ENCODE data around the gene TSACC. TPM values are rescaled to one million over a fixed set of nuclear protein-coding genes. Genes with fewer than 3 reads are reported as not detected.
"Not testable (repeated sequence)": the region's sequence is repeated elsewhere in the genome, so short reads cannot be mapped to it uniquely, and the experiment has no call there.

TSACC gene
- total and polyA plus RNA-seq, 4 experiments from 2014 or later = 0.32 TPM; not detected in 3

DNA sequence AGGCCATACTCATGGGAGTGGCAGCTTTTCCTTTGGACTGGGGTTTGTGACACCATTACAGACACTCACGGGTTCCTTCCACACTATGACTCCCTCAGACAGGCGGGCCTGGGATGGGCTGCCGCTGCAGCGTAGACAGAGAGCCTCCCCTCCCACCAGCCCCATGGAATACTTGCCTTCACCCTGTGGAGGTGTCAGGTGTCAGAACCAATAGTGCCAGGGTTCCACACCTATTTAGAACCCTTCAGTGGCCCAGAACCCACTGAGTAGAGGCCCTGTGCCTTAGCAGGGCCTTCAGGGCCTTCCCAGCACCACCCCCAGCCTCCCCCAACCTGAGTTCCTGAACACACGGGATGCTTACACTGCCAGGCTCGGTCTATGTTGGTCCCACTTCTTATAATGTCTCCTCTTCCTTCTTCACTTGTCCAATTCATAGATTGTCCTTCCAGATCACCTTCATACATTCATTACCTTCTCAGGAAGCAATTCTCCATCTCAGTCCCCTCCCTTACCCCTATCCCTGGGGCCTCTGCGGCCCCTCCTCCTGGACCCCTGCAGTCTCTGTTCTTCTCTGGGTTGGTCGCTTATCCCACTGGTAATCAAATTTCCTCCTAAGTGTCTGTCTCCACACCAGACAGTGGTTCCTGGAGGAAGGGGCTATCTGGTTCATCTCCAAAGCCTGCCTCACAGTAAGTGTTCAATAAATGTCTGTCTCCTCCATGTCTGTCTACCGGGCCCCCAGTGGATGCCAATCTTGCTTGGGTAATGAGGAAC is 29.2 kb downstream of the TSACC start:
- H3K27me3 Mint-ChIP-seq = peaks cover 27 to 45% of the 10 kb centered on the region in 2 donors
- H3K27ac Mint-ChIP-seq = no peak overlapping the region
- DNase-seq = no peak
- no peaks in the 10 kb centered on the region for H3K9me3 ChIP-seq (ENCODE audit: control insufficient read depth in 1 of 2, low read length in 2 of 2)
- H3K27me3 ChIP-seq (ENCODE audit: insufficient read depth, low read length) = peaks cover 25% of the 10 kb centered on the region
- no peak overlapping the region for H3K27ac ChIP-seq (ENCODE audit: low read depth, low read length)
- H3K36me3 ChIP-seq (ENCODE audit: insufficient read depth, low read length) = no peaks in the 10 kb centered on the region
- H3K4me3 Mint-ChIP-seq = peak overlapping the region in 1 of 8 donors; percentile 23
- no peak overlapping the region for H3K4me3 ChIP-seq (ENCODE audit: low read length in 2 of 2)
- H3K4me1 ChIP-seq (ENCODE audit: insufficient read depth, low read length) = peaks cover 8% of the 10 kb centered on the region
- H3K4me1 Mint-ChIP-seq = peaks cover 1 to 6% (median 4%) of the 10 kb centered on the region in 4 donors
- no peaks in the 10 kb centered on the region for H3K36me3 Mint-ChIP-seq
- CTCF ChIA-PET (ENCODE audit: partially characterized antibody) = no interaction called here
- POLR2A ChIA-PET (ENCODE audit: partially characterized antibody) = no interaction called here
- H3K9me3 Mint-ChIP-seq = no peaks in the 10 kb centered on the region
- intact Hi-C loops (cut with micrococcal nuclease) = no loop called here

DNA sequence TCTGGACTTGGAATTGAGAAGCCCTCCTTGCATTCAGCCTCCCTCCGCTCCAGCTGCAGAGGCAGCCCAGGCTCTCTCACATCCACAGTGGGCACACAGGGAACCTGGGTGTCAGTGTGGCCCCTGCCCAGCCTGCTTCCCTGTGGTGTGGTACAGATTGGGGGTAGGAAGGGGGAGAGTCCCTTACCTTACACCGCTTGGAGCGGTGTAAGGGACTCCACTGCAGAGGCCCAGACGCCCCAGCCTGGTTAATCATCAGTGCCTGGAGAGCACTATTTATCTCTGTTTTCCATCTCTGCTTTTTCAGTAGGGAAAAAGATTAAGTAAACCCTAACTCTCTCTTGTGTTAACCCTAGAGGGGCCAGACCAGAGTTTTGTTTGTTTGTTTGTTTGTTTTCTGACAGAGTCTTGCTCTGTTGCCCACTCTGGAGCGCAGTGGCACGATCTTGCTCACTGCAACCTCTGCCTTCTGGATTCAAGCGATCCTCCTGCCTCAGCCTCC is 29.9 kb downstream of the TSACC start:
- CTCF ChIA-PET (ENCODE audit: partially characterized antibody) = no interaction called here

DNA sequence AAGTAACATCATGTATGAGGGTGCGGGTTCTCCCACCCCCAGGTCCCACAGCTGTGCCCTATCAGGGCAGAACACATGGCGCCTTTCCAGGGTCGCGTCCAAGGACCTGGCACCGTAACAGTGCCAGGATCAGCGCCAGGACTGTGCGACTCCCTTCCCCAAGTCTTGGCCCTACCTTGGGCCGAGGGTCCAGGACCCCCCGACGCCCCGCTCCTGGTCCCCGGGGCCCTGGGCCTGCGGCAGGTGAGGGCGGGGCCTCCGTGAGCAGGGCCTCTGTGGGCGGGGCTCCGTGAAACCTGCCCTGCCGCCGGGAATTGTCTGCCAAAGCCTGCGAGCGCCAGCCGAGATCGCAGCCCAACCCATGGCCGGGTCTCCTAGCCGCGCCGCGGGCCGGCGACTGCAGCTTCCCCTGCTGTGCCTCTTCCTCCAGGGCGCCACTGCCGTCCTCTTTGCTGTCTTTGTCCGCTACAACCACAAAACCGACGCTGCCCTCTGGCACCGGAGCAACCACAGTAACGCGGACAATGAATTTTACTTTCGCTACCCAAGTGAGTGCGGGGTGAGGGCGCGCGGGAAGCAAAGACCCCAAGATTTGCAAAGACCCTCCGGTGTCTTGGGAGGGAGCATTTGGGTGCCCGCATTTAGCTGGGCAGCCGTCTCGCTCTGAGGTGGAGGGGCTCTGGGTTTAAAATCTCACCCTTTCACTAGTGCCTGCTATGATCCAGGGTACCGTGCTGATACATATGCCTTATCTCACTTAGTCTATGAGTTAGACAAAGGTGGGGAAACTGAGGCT is 30.8 kb downstream of the TSACC start, which contains the start of gene RHBG:
Gene RHBG, plus strand, starts transcription at position 323 of the 796 bp plus-strand sequence. Its CDS starts 39 bp downstream, at position 362.
- Histone ChIP-seq H3K4me1 (ENCODE audit: insufficient read depth, low read length) (peaks cover 8% of the 10 kb centered on the region), H3K4me3 (ENCODE audit: low read length in 2 of 2) (no peak within 1 kb of the TSS), H3K9me3 (ENCODE audit: control insufficient read depth in 1 of 2, low read length in 2 of 2) (no peaks in the 10 kb centered on the region), H3K36me3 (ENCODE audit: insufficient read depth, low read length) (no peaks in the 10 kb centered on the region), H3K27ac (ENCODE audit: low read depth, low read length) (no peak within 1 kb of the TSS), H3K27me3 (ENCODE audit: insufficient read depth, low read length) (peaks cover 22% of the 10 kb centered on the region)
- POLR2A ChIA-PET (ENCODE audit: partially characterized antibody) = no interaction called here
- H3K9me3 Mint-ChIP-seq = no peaks in the 10 kb centered on the region
- peaks cover 25 to 51% of the 10 kb centered on the region in 2 donors for H3K27me3 Mint-ChIP-seq
- no peak within 1 kb of the TSS for H3K27ac Mint-ChIP-seq
- intact Hi-C loops (cut with micrococcal nuclease) = no loop called here
- H3K4me3 Mint-ChIP-seq = peak within 1 kb of the TSS; percentile 44 to 83 (median 68)
- CTCF ChIA-PET (ENCODE audit: partially characterized antibody) = interaction anchor here (1.0 to 4.9 kb wide), 2 partner anchors 16 to 258 kb away, joined by 3 to 25 read pairs; no protein-coding TSS in a partner anchor
- no peaks in the 10 kb centered on the region for H3K36me3 Mint-ChIP-seq
- peaks cover 1 to 6% (median 4%) of the 10 kb centered on the region in 4 donors for H3K4me1 Mint-ChIP-seq
- peak in 1 of 5 donors; percentile 19 for DNase-seq

More for the DNA sequence above, 29.9 kb downstream of the TSACC start:
- Mint-ChIP-seq H3K9me3 (no peaks in the 10 kb centered on the region), H3K27ac (no peak overlapping the region), H3K27me3 (peaks cover 27 to 50% of the 10 kb centered on the region in 2 donors), H3K36me3 (no peaks in the 10 kb centered on the region), H3K4me1 (peaks cover 1 to 6% (median 4%) of the 10 kb centered on the region in 4 donors), H3K4me3 (no peak overlapping the region)
- no peaks in the 10 kb centered on the region for H3K36me3 ChIP-seq (ENCODE audit: insufficient read depth, low read length)
- no peak overlapping the region for H3K27ac ChIP-seq (ENCODE audit: low read depth, low read length)
- H3K4me3 ChIP-seq (ENCODE audit: low read length in 2 of 2) = no peak overlapping the region
- no peak for DNase-seq
- H3K27me3 ChIP-seq (ENCODE audit: insufficient read depth, low read length) = peaks cover 25% of the 10 kb centered on the region
- H3K9me3 ChIP-seq (ENCODE audit: control insufficient read depth in 1 of 2, low read length in 2 of 2) = no peaks in the 10 kb centered on the region
- intact Hi-C loops (cut with micrococcal nuclease) = no loop called here
- POLR2A ChIA-PET (ENCODE audit: partially characterized antibody) = no interaction called here
- H3K4me1 ChIP-seq (ENCODE audit: insufficient read depth, low read length) = peaks cover 8% of the 10 kb centered on the region

DNA sequence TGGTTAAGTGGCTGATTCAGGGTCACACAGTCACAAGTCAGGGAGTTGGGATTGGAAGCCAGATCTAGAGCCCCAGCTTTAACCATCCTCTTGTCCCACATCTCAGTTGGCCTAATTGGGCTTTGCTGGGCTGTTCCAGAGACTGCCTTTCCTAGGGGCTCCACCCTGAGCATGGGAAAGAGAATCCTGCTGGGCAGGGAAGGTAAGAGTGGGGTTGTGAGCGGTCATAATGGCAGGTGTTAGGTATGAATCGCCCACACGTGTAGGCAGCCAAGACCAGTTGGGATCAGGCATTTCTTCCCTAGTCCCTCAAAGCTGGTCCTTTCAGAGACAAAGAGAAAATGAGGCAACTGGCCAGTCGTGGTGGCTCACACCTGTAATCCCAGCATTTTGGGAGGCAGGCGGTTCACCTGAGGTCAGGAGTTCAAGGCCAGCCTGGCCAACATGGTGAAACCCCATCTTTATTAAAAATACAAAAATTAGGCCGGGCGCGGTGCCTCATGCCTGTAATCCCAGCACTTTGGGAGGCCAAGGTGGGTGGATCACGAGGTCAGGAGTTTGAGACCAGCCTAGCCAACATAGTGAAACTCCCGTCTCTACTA is 31.5 kb downstream of the TSACC start:
- DNase-seq; H3K36me3 ChIP-seq (ENCODE audit: insufficient read depth, low read length); intact Hi-C loops (cut with micrococcal nuclease); H3K27ac Mint-ChIP-seq; H3K4me1 Mint-ChIP-seq; H3K27ac ChIP-seq (ENCODE audit: low read depth, low read length); H3K36me3 Mint-ChIP-seq; POLR2A ChIA-PET (ENCODE audit: partially characterized antibody); H3K9me3 ChIP-seq (ENCODE audit: control insufficient read depth in 1 of 2, low read length in 2 of 2); H3K9me3 Mint-ChIP-seq; H3K4me3 ChIP-seq (ENCODE audit: low read length in 2 of 2); H3K4me1 ChIP-seq (ENCODE audit: insufficient read depth, low read length): not testable (repeated sequence)
- peaks cover 18% of the 10 kb centered on the region for H3K27me3 ChIP-seq (ENCODE audit: insufficient read depth, low read length)
- H3K27me3 Mint-ChIP-seq = peaks cover 22 to 47% of the 10 kb centered on the region in 2 donors
- CTCF ChIA-PET (ENCODE audit: partially characterized antibody) = interaction anchor here (1.0 to 4.9 kb wide), 2 partner anchors 15 to 257 kb away, joined by 3 to 25 read pairs; no protein-coding TSS in a partner anchor
- H3K4me3 Mint-ChIP-seq = peak overlapping the region in 6 of 8 donors; percentile 46 to 83 (median 77)

DNA sequence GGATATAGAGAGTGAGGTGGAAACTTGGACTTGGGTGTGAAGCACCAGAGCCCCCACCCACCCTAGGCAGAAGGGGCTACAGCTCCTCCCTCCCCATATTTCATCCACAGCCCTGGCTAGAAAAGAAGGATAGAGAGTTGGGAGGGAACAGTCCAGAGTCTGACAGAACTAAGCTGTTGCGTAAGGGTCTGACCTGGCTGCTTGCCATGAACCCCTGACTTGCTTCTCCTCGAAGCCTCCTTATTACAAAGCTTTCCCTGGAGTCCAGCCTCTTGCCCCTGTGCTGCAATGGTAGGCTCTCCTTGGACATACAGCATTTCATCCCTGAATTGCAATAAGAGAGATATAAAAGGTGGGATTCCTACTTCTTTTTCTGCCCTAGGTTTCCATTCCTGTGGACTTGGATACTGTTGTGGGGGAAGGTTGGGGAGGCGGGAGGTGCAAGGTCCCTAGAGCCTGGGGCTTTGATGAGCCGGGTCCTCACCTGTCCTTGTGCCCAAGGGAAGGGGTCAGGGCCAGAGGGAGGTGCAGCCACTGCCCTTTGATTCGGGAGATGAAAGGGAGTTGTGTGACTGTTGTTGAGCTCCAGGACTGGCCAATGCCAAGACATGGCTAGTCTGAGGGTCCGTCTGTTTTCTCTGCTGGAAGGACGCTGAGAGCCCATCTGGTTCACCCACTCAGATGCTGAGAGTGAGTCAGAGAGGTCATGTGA is 33.4 kb downstream of the TSACC start:
- CTCF ChIA-PET (ENCODE audit: partially characterized antibody) = interaction anchor here (0.6 to 4.9 kb wide), 8 partner anchors 10 to 74 kb away, joined by 3 to 25 read pairs (median 5); no protein-coding TSS in a partner anchor
- intact Hi-C loops (cut with micrococcal nuclease) = no loop called here
- Mint-ChIP-seq H3K27me3 (peaks cover 23 to 46% of the 10 kb centered on the region in 2 donors), H3K4me3 (no peak overlapping the region), H3K36me3 (no peaks in the 10 kb centered on the region), H3K27ac (no peak overlapping the region), H3K4me1 (peaks cover 1 to 6% (median 4%) of the 10 kb centered on the region in 4 donors), H3K9me3 (no peaks in the 10 kb centered on the region)
- no peaks in the 10 kb centered on the region for H3K36me3 ChIP-seq (ENCODE audit: insufficient read depth, low read length)
- H3K27ac ChIP-seq (ENCODE audit: low read depth, low read length) = no peak overlapping the region
- peaks cover 8% of the 10 kb centered on the region for H3K4me1 ChIP-seq (ENCODE audit: insufficient read depth, low read length)
- peaks cover 18% of the 10 kb centered on the region for H3K27me3 ChIP-seq (ENCODE audit: insufficient read depth, low read length)
- POLR2A ChIA-PET (ENCODE audit: partially characterized antibody) = interaction anchor here (0.6 kb wide), 1 partner anchor 10 kb away, joined by 3 read pairs; no protein-coding TSS in a partner anchor
- no peaks in the 10 kb centered on the region for H3K9me3 ChIP-seq (ENCODE audit: control insufficient read depth in 1 of 2, low read length in 2 of 2)
- DNase-seq = no peak
- H3K4me3 ChIP-seq (ENCODE audit: low read length in 2 of 2) = no peak overlapping the region

DNA sequence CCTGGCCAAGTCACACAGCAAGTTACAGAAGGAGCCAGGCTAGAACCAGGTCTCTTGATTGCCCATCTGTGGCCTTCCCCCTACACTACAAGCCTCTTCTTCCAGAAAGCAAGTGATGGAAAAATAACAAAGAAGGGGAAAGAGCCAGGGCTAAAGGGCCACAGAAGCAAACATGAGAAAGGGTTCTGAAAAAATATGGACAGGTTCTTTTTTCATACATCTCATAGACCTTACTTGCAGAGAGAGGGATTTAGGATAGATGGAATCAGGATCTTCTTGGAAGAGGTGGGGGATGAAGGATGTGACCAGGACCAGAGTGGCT is 33.9 kb downstream of the TSACC start:
- Histone ChIP-seq H3K4me3 (ENCODE audit: low read length in 2 of 2) (no peak overlapping the region), H3K9me3 (ENCODE audit: control insufficient read depth in 1 of 2, low read length in 2 of 2) (no peaks in the 10 kb centered on the region), H3K36me3 (ENCODE audit: insufficient read depth, low read length) (no peaks in the 10 kb centered on the region), H3K27me3 (ENCODE audit: insufficient read depth, low read length) (peaks cover 18% of the 10 kb centered on the region), H3K27ac (ENCODE audit: low read depth, low read length) (no peak overlapping the region), H3K4me1 (ENCODE audit: insufficient read depth, low read length) (peaks cover 8% of the 10 kb centered on the region)
- CTCF ChIA-PET (ENCODE audit: partially characterized antibody) = interaction anchor here (1.6 to 4.9 kb wide), 3 partner anchors 13 to 20 kb away, joined by 3 to 25 read pairs (median 5); no protein-coding TSS in a partner anchor
- Mint-ChIP-seq H3K4me1 (peaks cover 1 to 6% (median 4%) of the 10 kb centered on the region in 4 donors), H3K27me3 (peaks cover 23 to 47% of the 10 kb centered on the region in 2 donors), H3K36me3 (no peaks in the 10 kb centered on the region), H3K4me3 (no peak overlapping the region), H3K27ac (no peak overlapping the region), H3K9me3 (no peaks in the 10 kb centered on the region)
- DNase-seq = no peak
- POLR2A ChIA-PET (ENCODE audit: partially characterized antibody) = interaction anchor here (0.6 kb wide), 1 partner anchor 11 kb away, joined by 3 read pairs; no protein-coding TSS in a partner anchor
- intact Hi-C loops (cut with micrococcal nuclease) = no loop called here

Data from CD4-positive, alpha-beta memory T cell (primary cell).